HG03095 (cell line): ENCODE measurements around the gene PSME1.
"Not testable (repeated sequence)": the region's sequence is repeated elsewhere in the genome, so short reads cannot be mapped to it uniquely, and the experiment has no call there.

Experiments
- ATAC-seq: cut with Tn5 transposase; IDR thresholded peaks from one replicate; pipeline ENCODE4 v1.9.1; 2021; ENCODE audit warnings: moderate library complexity; ENCODE audit not compliant: unreplicated experiment

Gene PSME1

GRCh38 chr14:24103451-24103850 lies 32.5 kb upstream of the PSME1 start:
- ATAC-seq, result no peak

- ATAC-seq, result not testable (repeated sequence)
Measured at GRCh38 chr14:24105609-24106239, 30.3 kb upstream of the PSME1 start.

GRCh38 chr14:24106672-24107271 lies 29.2 kb upstream of the PSME1 start:
- ATAC-seq, result no peak

- peak; percentile 36 for ATAC-seq
Measured at GRCh38 chr14:24108336-24108874, 27.6 kb upstream of the PSME1 start.

GRCh38 chr14:24110060-24110459 lies 25.9 kb upstream of the PSME1 start:
- ATAC-seq, result no peak

- ATAC-seq, result no peak
Measured at GRCh38 chr14:24110523-24110922, 25.5 kb upstream of the PSME1 start.

- ATAC-seq, result no peak
Measured at GRCh38 chr14:24113379-24113800, 22.6 kb upstream of the PSME1 start.

GRCh38 chr14:24113801-24114531 lies 22.0 kb upstream of the PSME1 start:
- peak; percentile 23 for ATAC-seq

GRCh38 chr14:24114532-24115421 lies 21.2 kb upstream of the PSME1 start, which contains the start of the genes DCAF11 and NRL:
DCAF11 (plus strand) TSS chr14:24114777; CDS start chr14:24115595, 818 bp downstream.
NRL (minus strand) TSS chr14:24114949; CDS start chr14:24082848, 32,101 bp downstream.
- peak; percentile 82 for ATAC-seq

- no peak for ATAC-seq
Measured at GRCh38 chr14:24115422-24116127, 20.4 kb upstream of the PSME1 start.

- no peak for ATAC-seq
Measured at GRCh38 chr14:24116128-24116814, 19.7 kb upstream of the PSME1 start.

GRCh38 chr14:24117179-24117578 lies 18.8 kb upstream of the PSME1 start:
- no peak for ATAC-seq

GRCh38 chr14:24119691-24120090 lies 16.3 kb upstream of the PSME1 start:
- no peak for ATAC-seq

- ATAC-seq, result no peak
Measured at GRCh38 chr14:24121210-24121609, 14.8 kb upstream of the PSME1 start.

- no peak for ATAC-seq
Measured at GRCh38 chr14:24122416-24122815, 13.6 kb upstream of the PSME1 start.

- ATAC-seq, result no peak
Measured at GRCh38 chr14:24122898-24123297, 13.1 kb upstream of the PSME1 start.

GRCh38 chr14:24123424-24124417 lies 12.3 kb upstream of the PSME1 start:
- ATAC-seq, result peak; percentile 48

GRCh38 chr14:24126939-24127338 lies 9.1 kb upstream of the PSME1 start:
- no peak for ATAC-seq
